HG02852 (cell line): ENCODE results near the gene PRDX1.
A peak's percentile ranks its signal among the peaks of the same experiment; 100 is the strongest.
"Not testable (repeated sequence)": the region's sequence is repeated elsewhere in the genome, so short reads cannot be mapped to it uniquely, and the experiment has no call there.

Source experiments
- ATAC-seq: cut with Tn5 transposase; IDR thresholded peaks from one replicate; pipeline ENCODE4 v1.9.1; 2021; ENCODE audit warnings: mild to moderate bottlenecking, moderate library complexity; ENCODE audit not compliant: unreplicated experiment

PRDX1 gene

GRCh38 chr1:45507195-45507594, 14.5 kb downstream of the PRDX1 start:
- ATAC-seq, result no peak

- no peak for ATAC-seq
Measured at GRCh38 chr1:45503462-45504360, 18.0 kb downstream of the PRDX1 start.

GRCh38 chr1:45501505-45501859, 20.2 kb downstream of the PRDX1 start:
- no peak for ATAC-seq

DNA sequence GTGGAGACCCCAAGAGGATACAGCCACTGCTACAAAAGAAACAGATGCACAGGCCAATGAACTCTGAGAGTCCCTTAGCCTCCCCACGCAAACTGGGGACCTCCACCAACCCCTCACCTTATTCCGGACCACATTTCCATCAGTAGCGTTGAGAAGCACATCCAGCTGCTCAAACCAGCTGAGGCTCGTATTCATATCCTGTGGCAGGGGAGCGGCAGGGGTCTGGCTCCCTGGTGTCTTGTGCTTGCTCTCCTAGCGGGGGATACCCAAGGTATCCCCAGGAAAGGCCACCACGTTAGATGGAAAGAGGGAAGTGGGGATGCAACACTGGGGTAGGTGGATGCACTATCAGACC, 22.3 kb downstream of the PRDX1 start:
- no peak for ATAC-seq

GRCh38 chr1:45498279-45498678, 23.4 kb downstream of the PRDX1 start:
- ATAC-seq, result no peak

DNA sequence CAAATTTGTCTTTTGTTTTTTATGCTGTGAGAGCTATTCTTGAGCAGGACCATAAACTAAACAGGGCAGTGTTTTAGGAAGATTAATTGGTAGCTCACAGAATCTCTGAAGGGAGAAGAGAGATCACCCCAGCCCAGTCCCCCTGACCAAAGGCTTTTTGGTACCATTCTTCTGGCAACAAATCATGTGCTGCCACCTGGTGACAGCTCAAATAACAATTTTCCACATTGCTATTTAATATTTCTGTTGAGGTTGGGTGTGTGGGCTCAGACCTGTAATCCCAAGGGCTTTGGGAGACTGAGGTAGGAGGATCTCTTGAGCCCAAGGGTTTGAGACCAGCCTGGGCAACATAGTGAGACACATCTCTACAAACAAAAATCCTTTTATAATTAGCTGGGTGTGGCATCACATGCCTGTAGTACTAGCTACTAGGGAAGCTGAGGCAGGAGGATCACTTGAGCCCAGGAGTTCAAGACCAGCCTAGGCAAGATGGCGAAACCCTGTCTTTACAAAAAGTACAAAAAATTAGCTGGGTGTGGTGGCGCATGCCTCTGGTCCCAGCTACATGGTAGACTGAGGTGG, 28.5 kb downstream of the PRDX1 start:
- ATAC-seq, result no peak

DNA sequence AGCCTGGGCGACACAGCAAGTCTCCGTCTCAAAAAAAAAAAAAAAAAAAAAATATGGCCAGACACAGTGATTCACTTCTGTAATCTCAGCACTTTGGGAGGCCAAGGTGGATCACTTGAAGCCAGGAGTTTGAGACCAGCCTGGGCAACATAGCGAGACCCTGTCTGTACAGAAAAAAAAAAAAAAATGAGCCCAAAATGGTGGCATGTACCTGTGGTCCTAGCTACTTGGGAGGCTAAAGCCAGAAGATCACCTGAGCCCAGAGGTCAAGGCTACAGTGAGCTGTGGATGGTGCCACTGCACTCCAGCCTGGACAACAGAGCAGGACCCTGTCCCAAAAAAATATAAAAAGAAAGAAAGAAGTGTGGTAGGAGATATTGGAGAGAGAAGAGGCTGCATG, 29.0 kb downstream of the PRDX1 start:
- ATAC-seq, result no peak

- ATAC-seq, result no peak
Measured at GRCh38 chr1:45491487-45492260, 30.0 kb downstream of the PRDX1 start.

- peak; percentile 83 for ATAC-seq
Measured at GRCh38 chr1:45490626-45491486, 30.8 kb downstream of the PRDX1 start, which contains the start of gene TESK2. Gene TESK2 (minus strand): TSS chr1:45491163. CDS start chr1:45457785, 33,378 bp downstream.

DNA sequence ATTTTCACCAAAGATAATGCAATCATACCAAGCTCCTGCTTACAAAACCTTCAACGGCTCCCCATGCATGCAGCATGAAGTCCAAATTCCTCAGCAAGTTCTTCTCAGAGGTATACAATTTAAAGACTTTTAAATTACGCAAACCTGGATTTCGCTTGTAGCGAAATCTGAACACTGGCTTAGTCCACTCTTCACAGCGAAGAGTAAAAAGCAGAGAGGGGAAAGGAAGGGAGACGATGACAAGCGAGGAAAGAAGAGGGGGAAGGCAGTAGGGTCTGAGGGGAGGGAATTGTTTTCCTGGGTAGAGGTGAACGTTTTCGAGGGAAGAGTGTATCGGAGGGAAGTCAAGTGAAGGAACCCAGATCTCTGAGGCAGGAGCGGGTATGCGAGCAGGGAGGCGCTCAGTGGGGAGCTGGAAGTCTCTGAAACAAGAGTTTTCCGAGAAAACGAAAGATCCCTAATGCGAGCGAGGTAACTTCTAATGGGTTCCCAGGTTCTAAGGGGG, 31.5 kb downstream of the PRDX1 start:
- no peak for ATAC-seq

DNA sequence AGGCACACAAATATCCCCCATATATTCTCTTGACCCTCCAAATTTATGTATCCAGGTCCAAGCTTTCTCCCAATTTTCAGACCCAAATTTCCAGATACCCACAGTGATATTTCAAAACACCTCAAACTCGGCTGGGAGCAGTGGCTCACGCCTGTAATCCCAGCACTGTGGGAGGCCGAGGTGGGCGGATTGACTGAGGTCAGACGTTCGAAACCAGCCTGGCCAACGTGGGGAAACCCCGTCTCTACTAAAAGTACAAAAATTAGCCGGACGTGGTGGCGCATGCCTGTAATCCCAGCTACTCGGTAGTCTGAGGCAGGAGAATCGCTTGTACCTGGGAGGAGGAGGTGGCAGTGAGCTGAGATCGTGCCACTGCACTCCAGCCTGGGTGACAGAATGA, 32.3 kb downstream of the PRDX1 start:
- ATAC-seq, result not testable (repeated sequence)

DNA sequence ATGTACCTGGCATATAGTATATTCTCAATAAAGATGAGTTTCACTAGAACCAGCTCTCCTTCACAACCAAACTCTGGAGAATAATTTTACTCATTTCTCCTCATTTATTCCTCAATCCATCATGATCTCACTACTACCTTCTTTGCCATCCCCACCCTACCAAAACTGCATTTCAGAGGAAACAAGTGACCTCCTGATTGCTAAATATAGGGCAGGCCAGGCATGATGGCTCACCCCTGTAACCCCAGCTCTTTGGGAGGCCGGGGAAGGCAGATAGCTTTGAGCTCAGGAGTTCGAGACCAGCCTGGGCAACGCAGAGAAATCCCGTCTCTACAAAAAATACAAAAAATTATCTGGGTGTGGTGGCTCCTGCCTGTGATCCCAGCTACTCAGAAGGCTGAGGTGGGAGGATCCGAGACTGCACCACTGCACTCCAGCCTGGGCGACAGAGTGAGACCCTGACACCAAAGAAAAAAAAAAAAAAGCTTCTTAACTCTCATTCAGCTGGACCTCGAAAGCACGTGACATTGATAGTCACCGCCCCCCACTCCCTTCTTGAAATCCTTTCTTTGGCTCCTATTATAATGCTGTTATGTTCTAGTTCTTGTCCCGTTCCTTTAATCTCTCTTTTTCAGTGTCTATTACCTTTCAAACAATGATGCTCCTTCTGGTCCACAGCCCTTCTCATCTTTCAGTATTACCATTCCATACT, 32.9 kb downstream of the PRDX1 start:
- no peak for ATAC-seq

DNA sequence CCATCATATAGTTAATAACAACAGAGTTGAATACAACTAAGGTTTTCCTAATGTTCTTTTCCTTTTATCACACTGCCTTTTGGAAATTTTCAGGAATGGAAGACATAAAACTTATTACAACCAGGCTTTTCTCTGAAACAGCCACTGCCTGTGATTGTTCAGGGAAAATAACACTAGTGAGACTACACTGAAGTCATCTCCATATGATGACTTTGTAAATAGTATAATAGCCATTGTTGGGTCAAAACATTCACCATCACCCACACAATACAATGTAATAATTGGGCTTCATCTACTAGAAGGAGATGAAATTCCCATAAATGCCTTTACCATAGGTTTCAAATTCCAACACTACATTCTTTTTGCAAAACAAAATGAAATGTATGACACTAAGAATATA, 35.7 kb downstream of the PRDX1 start:
- ATAC-seq, result no peak

DNA sequence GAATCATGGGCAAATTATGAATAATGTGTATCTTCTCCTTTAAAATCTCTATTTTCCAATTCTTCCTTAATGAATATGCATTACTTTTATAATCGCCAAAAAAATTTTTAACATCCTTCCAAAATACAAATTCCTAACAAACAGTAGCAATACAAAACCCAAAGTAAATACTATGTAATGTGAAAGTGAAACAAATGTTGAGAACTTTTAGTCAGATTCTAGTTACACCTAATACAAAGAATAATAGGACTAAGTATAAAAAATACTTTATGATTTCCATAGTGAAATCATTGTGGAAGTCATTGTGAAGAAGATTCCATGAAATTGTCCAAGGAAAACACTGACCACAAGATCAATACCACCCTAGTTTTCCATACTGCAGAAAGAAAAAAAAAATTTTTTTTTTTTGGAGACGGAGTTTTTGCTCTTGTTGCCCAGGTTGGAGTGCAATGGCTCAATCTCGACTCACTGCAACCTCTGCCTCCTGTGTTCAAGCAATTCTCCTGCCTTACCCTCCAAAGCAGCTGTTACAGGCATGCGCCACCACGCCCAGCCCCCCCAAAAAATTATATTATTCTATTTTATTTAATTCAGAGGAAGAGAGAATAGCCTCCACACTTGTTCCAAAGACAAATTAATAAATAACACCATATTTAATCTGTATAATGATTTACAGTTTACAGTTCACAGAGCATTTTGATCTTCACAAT, 42.5 kb downstream of the PRDX1 start:
- ATAC-seq, result no peak

DNA sequence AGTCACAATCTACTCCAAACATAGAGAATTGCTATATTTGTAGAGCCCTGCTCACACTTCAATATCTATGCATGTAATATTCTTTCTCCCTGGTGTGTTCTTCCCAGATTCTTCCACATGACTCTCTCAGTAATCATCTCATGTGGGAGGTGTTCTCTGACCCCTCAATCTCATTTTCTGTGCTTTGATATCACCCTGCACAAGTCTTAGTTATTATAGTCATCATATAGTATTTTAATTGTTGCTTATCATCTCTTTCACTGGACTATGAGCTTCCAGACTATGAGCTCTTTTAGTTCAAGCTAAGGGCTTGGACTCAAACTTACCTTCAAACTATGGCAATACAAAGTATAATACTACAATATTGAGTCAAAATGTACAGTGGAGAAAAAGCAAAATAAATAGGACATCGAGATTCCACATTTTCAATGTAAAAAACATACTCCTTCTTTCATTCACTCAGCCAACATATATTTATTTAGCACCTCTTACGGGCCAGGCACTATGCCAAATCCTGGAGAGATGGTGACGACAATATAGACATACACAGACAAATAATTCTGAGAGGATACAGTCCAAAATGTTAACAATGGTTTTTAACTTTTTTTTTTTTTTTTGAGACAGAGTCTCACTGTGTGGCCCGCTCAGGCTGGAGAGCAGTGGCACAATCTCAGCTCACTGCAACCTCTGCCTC, 43.4 kb downstream of the PRDX1 start:
- no peak for ATAC-seq

DNA sequence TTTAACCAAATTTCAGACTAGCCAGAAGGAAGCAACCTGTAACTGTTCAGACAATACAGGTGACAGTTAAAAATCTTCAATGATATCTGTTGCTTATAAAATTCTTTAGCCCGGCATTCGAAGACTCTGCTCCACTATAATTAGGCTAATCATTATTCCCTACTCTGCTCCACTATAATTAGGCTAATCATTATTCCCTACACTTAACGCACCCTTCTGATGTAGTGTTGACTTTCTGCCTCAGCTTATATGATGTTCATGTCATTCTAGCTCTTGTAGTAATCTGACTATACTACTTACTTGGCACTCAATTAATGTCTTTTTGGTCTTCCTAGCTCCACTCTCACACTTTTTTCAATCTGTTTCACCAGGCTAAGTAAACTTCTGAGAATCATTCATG, 44.0 kb downstream of the PRDX1 start:
- no peak for ATAC-seq

DNA sequence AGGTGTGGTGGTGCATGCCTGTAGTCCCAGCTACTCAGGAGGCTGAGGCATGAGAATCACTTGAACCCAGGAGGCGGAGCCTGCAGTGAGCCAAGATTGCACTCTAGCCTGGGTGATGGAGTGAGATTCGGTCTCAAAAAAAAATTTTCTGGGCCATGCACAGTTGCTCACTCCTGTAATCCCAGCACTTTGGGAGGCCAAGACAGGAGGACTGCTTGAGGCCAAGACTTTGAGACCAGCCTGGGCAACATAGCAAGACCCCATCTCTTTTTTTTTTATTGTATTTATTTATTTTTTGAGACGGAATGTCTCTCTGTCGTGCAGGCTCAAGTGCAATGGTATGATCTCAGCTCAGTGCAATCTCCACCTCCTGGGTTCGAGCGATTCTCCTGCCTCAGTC, 47.5 kb downstream of the PRDX1 start:
- not testable (repeated sequence) for ATAC-seq

DNA sequence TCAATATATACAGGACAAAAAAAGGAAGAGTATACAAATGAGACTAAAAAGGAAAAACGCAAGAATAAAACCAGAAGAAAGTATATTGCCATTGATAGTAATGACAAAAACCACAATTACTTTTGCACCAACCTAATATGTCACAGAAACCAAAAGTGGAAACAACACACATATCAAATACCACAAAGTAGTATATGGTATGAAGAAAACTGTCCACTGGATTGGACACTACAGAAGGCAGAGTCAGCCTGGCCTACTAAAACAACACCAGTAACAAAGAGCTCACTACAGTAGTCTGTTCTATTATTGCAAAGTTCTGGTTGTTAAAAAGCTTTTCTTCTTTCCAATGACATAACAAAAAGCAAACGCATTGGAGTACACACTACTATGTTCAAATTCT, 48.4 kb downstream of the PRDX1 start:
- ATAC-seq, result no peak

GRCh38 chr1:45470306-45470798, 51.3 kb downstream of the PRDX1 start:
- peak; percentile 43 for ATAC-seq
